ENCODE measurements around the gene RAD51B.

GRCh38 chr14:67916430-67916829, 96.9 kb downstream of the RAD51B start:
- TF ChIP-seq REST (IDR thresholded peaks at IDR 0.05; ENCODE audit: insufficient read depth in 1 of 2, low read depth in 2 of 2, low read length in 1 of 2) (no peak), POLR2AphosphoS5 (IDR thresholded peaks at IDR 0.05; ENCODE audit: low read depth, low read length) (no peak)
